LNCAP (cell line): ENCODE measurements around the gene ZG16.

Experiments used
- CTCF ChIP-seq: fragments of 450-650 bp; IDR thresholded peaks from 2 replicates; pipeline ENCODE4 v1.5.1; 2017; ENCODE audit warnings: mild to moderate bottlenecking

ZG16 gene

GRCh38 chr16:29815032-29815721, 37.1 kb downstream of the ZG16 start:
- TF ChIP-seq CTCF = no peak

GRCh38 chr16:29815793-29816693, 38.0 kb downstream of the ZG16 start, which contains the start of gene PAGR1:
Gene PAGR1 (plus strand): TSS chr16:29816152. CDS start chr16:29816526, 374 bp downstream.
- peak; percentile 93 for TF ChIP-seq CTCF

GRCh38 chr16:29816694-29817441, 38.8 kb downstream of the ZG16 start:
- no peak for TF ChIP-seq CTCF

GRCh38 chr16:29818082-29818481, 40.0 kb downstream of the ZG16 start:
- no peak for TF ChIP-seq CTCF

GRCh38 chr16:29819506-29819905, 41.5 kb downstream of the ZG16 start:
- TF ChIP-seq CTCF = no peak; the same call in 1 of the 2 replicates

- no peak for TF ChIP-seq CTCF
These were observed 42.2 kb downstream of the ZG16 start, which contains the start of gene MVP for GRCh38 chr16:29820271-29820701. Gene MVP (plus strand): TSS chr16:29820462. CDS start chr16:29830550, 10,088 bp downstream.
